Measurements from ENCODE around the gene GOLPH3L. TPM values are rescaled to one million over a fixed set of nuclear protein-coding genes. Genes with fewer than 3 reads are reported as not detected.

The GOLPH3L gene
- total and polyA plus RNA-seq, 2 of the 13 experiments (the other 11 are each of a cell fraction or from before 2014, with no cell fraction given) = 8.2 to 12.8 TPM

GRCh38 chr1:150730130-150730721 is 33.3 kb upstream of the GOLPH3L start (continued):
- TF ChIP-seq IRF1 (CRISPR knock-in tag; IDR thresholded peaks at IDR 0.05; ENCODE audit: low read depth) = no peak
- TF ChIP-seq TEF (CRISPR knock-in tag; IDR thresholded peaks at IDR 0.05) = no peak
- TF ChIP-seq ZBTB8A (CRISPR knock-in tag; IDR thresholded peaks at IDR 0.05; ENCODE audit: borderline replicate concordance, low read depth) = no peak
- no peak for TF ChIP-seq SMC3 (IDR thresholded peaks at IDR 0.05; ENCODE audit: low read length)
- TF ChIP-seq MED13 (CRISPR knock-in tag; IDR thresholded peaks at IDR 0.05) = no peak

GRCh38 chr1:150724336-150724735 is 27.4 kb upstream of the GOLPH3L start:
- CTCF ChIA-PET (ENCODE audit: low intra/inter-chr PET ratio, low total read pairs) = no interaction called here
- Histone ChIP-seq H3K27ac (ENCODE audit: extremely low read length, insufficient read depth, low read length) (no peak overlapping the region), H3K4me3 (replicated peaks in 1 of 3; ENCODE audit: insufficient read depth in 1 of 3, low read depth in 2 of 3, low read length in 3 of 3) (no peak overlapping the region), H3K9me3 (ENCODE audit: low read length) (no peaks in the 10 kb centered on the region), H3K36me3 (replicated peaks in 1 of 2; ENCODE audit: control insufficient read depth in 1 of 2, insufficient read depth in 2 of 2, low read length in 2 of 2) (no peaks in the 10 kb centered on the region), H3K9ac (ENCODE audit: insufficient read depth, low read depth, low read length) (no peak overlapping the region), H2AFZ (ENCODE audit: low read length) (no peak overlapping the region), H3K4me2 (ENCODE audit: low read depth, low read length) (no peak overlapping the region), H3K4me1 (ENCODE audit: insufficient read depth, low read length) (no peaks in the 10 kb centered on the region), H3K27me3 (ENCODE audit: control insufficient read depth in 1 of 2, insufficient read depth in 2 of 2, low read length in 2 of 2) (no peaks in the 10 kb centered on the region; a peak in 2 of 5 replicates), H3K79me2 (ENCODE audit: insufficient read depth, low read length) (no peaks in the 10 kb centered on the region), H4K20me1 (ENCODE audit: insufficient read depth, low read length) (no peaks in the 10 kb centered on the region)
- no TSS peak for BruUV-seq (replicated peaks)
- POLR2A ChIA-PET = no interaction called here
- intact Hi-C loops (cut with micrococcal nuclease; ENCODE audit: unreplicated experiment) = no loop called here
- FAIRE-seq (no peak), ATAC-seq (no peak), DNase-seq (ENCODE audit: low spot score) (no peak)
- TF ChIP-seq ZNF296 (CRISPR knock-in tag; conservative IDR thresholded peaks at IDR 0.05) (no peak), IKZF1 (IDR thresholded peaks at IDR 0.05) (no peak), RBM39 (IDR thresholded peaks at IDR 0.05; ENCODE audit: low read depth, low read length, poor library complexity, severe bottlenecking) (no peak), ATF7-NPFF (CRISPR knock-in tag; IDR thresholded peaks at IDR 0.05; ENCODE audit: low read depth) (no peak), TIGD3 (CRISPR knock-in tag; IDR thresholded peaks at IDR 0.05; ENCODE audit: borderline replicate concordance) (no peak), ZNF790 (CRISPR knock-in tag; IDR thresholded peaks at IDR 0.05; ENCODE audit: borderline replicate concordance) (no peak), ZNF746 (CRISPR knock-in tag; IDR thresholded peaks at IDR 0.05) (no peak), ADNP (CRISPR knock-in tag; IDR thresholded peaks at IDR 0.05) (no peak), ELF3 (CRISPR knock-in tag; IDR thresholded peaks at IDR 0.05) (no peak), MEIS2 (CRISPR knock-in tag; IDR thresholded peaks at IDR 0.05) (no peak), CBX2 (IDR thresholded peaks at IDR 0.05; ENCODE audit: low read depth, low read length) (no peak), CBX2 (CRISPR knock-in tag; IDR thresholded peaks at IDR 0.05; ENCODE audit: low read depth) (no peak), TAF1 (CRISPR knock-in tag; IDR thresholded peaks at IDR 0.05) (no peak), GLI4 (CRISPR knock-in tag; IDR thresholded peaks at IDR 0.05; ENCODE audit: borderline replicate concordance) (no peak), ATF1 (CRISPR knock-in tag; IDR thresholded peaks at IDR 0.05) (no peak), REL (CRISPR knock-in tag; conservative IDR thresholded peaks at IDR 0.05) (no peak), ZNF615 (CRISPR knock-in tag; IDR thresholded peaks at IDR 0.05; ENCODE audit: borderline replicate concordance) (no peak), MAZ (IDR thresholded peaks at IDR 0.05; ENCODE audit: borderline replicate concordance, low read depth, low read length) (no peak), MAZ (CRISPR knock-in tag; IDR thresholded peaks at IDR 0.05; ENCODE audit: low read depth) (no peak)
- in situ Hi-C loops (cut with HindIII; ENCODE audit: extremely low pct_ligation_motif_present, low pct_unique_long_range_greater_than_20kb) = no loop called here
- 18% methylated on average over 2 of the region's 2 CpGs for WGBS (ENCODE audit: low lambda C conversion rate)
